IPS DF 4.7 (cell line): Measurements from ENCODE around the gene RP2.

ENCODE experiments used
- DNase-seq: peaks from one replicate; pipeline ENCODE4 v3.0.0-alpha.2; 2013; ENCODE audit warnings: low spot score; ENCODE audit errors: extremely low read depth

The RP2 gene

DNA sequence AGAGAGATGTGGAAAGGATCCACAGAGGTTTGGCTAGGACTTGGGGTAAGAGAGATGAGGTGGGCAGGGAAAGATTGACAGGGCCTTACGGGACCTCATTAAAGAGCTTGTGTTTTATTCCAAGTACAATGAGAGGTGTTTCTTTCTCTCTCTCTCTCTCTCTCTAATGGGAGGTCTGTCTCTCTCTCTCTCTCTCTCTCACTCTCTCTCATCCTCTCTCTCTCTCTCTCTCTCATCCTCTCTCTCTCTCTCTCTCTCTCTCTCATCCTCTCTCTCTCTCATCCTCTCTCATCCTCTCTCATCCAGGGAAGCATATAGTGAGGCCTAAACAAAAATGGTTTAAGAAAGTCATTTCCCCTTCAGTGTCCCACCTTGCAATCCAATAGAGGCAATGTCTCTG, 80.8 kb downstream of the RP2 start:
- DNase-seq, result no peak

DNA sequence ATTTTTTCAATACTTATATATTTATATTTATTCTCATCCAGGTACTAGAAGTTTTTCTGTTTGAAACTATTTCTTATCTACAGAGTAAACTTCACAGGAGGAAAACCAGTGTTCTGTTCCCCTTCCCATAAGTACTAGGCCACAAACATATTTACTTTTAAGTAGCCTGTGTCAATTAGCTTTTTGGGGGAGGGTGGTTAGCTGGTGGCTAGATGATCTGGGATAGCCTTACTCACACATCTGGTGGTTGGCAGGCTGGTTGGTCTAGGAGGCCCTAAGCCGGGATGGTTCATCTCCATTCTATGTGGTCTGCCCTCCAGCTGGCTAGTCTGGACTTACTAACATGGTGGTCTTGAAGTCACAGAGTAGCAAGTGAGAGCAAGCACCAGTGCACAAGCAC, 81.6 kb downstream of the RP2 start:
- no peak for DNase-seq

GRCh38 chrX:46920235-46920634, 83.4 kb downstream of the RP2 start:
- DNase-seq, result no peak

DNA sequence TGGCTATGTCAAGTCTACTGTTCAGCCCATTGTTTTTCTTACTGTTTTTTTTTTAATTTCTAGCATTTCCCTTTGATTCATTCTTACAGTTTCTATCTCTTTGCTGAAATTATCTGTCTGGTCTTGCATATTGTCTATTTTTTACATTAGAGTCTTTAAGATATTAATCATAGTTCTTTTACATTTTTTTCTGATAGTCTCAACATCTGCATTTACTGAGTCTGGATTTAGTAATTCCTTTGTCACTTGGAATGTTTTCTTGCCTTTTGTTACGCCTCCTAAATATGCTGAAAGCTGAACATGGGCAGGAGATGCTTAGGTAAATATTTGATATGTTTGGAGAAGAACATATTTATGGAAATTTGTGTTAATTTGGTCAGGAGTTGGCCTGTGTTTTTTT, 85.8 kb downstream of the RP2 start:
- DNase-seq, result no peak

GRCh38 chrX:46927718-46928117, 90.9 kb downstream of the RP2 start:
- no peak for DNase-seq

DNA sequence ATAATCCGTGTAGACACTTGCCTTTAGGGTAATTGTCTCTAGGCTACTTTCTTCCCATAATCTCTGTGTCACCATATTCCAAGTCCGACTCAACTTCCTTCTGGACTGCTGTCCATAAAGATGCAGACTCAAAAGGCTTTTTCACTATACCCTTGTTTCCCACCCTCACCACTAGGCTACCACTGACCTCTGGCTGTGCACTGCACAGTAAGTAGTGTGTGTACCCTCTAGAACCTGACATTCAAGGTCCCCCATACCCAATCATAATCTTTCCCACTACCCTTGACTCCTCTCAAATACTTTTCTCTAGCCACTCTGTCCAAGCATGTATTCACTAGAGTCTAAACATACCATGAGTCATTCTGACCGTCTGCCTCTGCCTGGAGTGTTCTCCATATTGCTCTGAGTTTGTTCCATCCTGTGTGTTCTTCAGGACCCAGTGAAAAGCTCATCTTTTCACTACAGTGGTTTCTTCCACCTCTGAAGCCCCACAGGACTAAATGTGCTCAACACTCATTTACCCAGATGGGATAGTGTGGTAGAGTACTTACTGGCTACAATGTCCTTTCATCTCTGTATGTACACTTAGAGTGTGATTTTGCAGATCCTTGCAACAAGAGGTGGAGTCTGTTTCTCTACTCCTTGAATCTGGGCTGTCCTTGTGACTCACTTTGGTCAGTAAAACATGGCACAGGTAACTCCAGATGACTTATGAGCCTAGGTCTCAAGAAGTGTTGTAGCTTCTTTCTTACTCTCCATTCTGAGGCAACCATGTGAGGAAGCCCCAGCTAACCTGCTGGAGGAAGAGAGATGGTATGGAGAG, 92.8 kb downstream of the RP2 start:
- DNase-seq, result no peak
